GM12864 (cell line): Measurements from ENCODE around the gene HOMER2.
"Not testable (repeated sequence)": the region's sequence is repeated elsewhere in the genome, so short reads cannot be mapped to it uniquely, and the experiment has no call there.

Experiments
- DNase-seq: peaks from one replicate; pipeline ENCODE4 v3.0.0-alpha.2; 2011; ENCODE audit warnings: low read depth
- H3K4me3 ChIP-seq: 2 replicates; pipeline ENCODE4 v1.5.1; 2011; ENCODE audit warnings: mild to moderate bottlenecking, low read depth, low read length, control low read depth
- TF ChIP-seq, protein P1 (sequence below): IDR thresholded peaks from 2 replicates; pipeline ENCODE4 v1.5.1; 2011; ENCODE audit warnings: low read depth, mild to moderate bottlenecking, moderate library complexity, low read length, control low read depth, inconsistent platforms; ENCODE audit errors: missing control alignments

Gene HOMER2

DNA sequence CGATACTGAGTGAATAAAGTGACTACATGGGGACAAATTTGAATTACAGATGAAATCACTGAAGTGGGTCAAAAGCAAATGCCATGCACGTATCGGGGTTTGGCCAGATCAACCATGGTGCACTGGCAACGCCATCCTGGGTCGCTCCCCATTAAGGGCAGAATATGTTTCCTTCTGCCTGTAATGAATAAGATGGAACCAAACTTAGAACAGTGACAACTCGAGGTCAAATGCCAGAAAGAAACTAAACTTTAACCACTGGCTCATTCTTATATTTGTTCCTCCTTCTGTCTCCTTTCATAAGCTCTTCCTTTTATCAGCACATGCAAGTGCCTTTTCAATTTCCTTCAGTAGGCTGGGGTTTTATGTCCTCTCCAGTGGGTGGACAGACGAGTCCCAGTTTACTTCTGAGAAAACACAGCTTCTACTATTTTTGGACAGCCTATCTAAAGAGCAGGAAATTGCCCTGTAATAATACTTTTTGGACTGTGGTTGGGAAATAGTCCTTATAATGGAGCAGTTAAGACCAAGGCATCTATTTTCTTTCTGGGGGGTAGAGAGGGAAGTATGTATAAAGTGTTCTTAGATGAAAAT is 81.7 kb downstream of the HOMER2 start:
- DNase-seq, result no peak
- H3K4me3 ChIP-seq, result no peak overlapping the region
- TF ChIP-seq, protein P1, sequence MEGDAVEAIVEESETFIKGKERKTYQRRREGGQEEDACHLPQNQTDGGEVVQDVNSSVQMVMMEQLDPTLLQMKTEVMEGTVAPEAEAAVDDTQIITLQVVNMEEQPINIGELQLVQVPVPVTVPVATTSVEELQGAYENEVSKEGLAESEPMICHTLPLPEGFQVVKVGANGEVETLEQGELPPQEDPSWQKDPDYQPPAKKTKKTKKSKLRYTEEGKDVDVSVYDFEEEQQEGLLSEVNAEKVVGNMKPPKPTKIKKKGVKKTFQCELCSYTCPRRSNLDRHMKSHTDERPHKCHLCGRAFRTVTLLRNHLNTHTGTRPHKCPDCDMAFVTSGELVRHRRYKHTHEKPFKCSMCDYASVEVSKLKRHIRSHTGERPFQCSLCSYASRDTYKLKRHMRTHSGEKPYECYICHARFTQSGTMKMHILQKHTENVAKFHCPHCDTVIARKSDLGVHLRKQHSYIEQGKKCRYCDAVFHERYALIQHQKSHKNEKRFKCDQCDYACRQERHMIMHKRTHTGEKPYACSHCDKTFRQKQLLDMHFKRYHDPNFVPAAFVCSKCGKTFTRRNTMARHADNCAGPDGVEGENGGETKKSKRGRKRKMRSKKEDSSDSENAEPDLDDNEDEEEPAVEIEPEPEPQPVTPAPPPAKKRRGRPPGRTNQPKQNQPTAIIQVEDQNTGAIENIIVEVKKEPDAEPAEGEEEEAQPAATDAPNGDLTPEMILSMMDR, result no peak

DNA sequence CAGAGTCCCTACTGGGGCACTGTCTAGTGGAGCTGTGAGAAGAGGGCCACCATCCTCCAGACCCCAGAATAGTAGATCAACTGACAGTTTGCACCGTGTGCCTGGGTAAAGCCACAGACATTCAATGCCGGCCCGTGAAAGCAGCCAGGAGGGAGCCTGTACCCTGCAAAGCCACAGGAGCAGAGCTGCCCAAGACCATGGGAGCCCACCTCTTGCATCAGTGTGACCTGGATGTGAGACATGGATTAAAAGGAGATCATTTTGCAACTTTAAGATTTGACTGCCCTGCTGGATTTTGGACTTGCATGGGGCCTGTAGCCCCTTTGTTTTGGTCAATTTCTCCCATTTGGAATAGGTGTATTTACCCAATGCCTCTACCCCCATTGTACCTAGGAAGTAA is 86.5 kb downstream of the HOMER2 start:
- H3K4me3 ChIP-seq, DNase-seq: not testable (repeated sequence)

- not testable (repeated sequence) for H3K4me3 ChIP-seq, DNase-seq
Measured at GRCh38 chr15:82865581-82865980, 86.9 kb downstream of the HOMER2 start.

- H3K4me3 ChIP-seq, result no peak overlapping the region
- no peak for DNase-seq
- TF ChIP-seq, protein P1, result no peak
Measured at GRCh38 chr15:82864967-82865366, 87.6 kb downstream of the HOMER2 start.

DNA sequence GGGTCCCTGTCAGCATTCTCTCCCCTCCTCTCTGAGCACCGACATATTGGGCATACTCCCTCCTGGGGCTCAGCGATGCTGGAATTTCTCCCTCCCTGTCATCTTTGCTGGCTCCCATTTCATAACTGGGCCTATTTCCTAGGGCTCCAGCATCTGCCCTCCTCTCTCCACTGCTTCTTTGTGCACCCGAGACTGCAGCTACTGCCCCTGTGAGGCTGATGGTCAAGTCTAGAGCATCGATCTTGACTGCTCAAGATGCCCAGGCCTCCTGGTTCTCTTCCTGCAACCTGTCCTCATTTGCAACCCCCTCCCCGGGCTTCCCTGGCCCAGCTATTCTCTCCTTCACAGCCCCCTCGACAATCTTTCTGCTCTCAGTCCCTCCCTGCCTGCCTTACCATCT is 89.6 kb downstream of the HOMER2 start:
- DNase-seq, result no peak
- no peak overlapping the region for H3K4me3 ChIP-seq
- TF ChIP-seq, protein P1, result no peak

DNA sequence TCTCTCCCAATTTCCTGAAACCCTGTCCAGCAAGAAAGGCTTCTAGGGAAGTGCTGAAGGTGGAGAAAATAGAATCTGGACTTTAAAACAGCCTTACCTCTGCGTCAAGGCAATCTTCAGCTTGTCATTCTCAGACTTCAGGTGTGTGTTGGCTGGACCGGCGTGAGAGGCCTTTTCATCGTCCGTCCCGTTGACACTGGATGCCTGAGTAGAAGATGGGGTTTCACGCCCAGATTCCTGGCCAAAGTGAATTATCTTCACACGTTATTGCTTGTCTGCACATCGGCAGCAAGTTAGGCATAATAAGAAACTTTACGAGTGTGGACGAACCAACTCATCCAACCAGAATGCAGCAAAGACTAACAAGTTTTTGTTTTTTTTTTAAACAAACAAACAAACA is 93.6 kb downstream of the HOMER2 start:
- no peak overlapping the region for H3K4me3 ChIP-seq
- TF ChIP-seq, protein P1, result no peak
- no peak for DNase-seq

GRCh38 chr15:82856397-82857170 is 95.9 kb downstream of the HOMER2 start:
- DNase-seq, result no peak
- TF ChIP-seq, protein P1, result no peak
- no peak overlapping the region for H3K4me3 ChIP-seq

- DNase-seq, result no peak
- TF ChIP-seq, protein P1, result no peak
- no peak overlapping the region for H3K4me3 ChIP-seq
Measured at GRCh38 chr15:82855286-82856100, 97.0 kb downstream of the HOMER2 start.
